OCI-LY1 (cell line): ENCODE measurements around the gene VMP1.

Experiments
- H2AFZ ChIP-seq: fragments of 200-600 bp; sonication (generic), shearing (Covaris generic); 2 replicates; pipeline ENCODE4 v1.6.0; 2014; ENCODE audit warnings: antibody characterized with exemption, mild to moderate bottlenecking, low read length
- H3F3A ChIP-seq: fragments of 200-600 bp; sonication (generic), shearing (Covaris generic); 2 replicates; pipeline ENCODE4 v1.6.0; 2014; ENCODE audit warnings: mild to moderate bottlenecking, antibody characterized with exemption, low read length, moderate library complexity; ENCODE audit not compliant: insufficient read depth
- H3K27ac ChIP-seq: fragments of 200-600 bp; sonication (generic); 2 replicates; pipeline ENCODE4 v1.5.1; 2014; ENCODE audit warnings: low read length, mixed run types, mild to moderate bottlenecking, low read depth; ENCODE audit not compliant: poor library complexity, severe bottlenecking
- H3K27me3 ChIP-seq: fragments of 200-600 bp; sonication (generic); 2 replicates; pipeline ENCODE4 v1.6.0; 2014; ENCODE audit warnings: antibody characterized with exemption, mild to moderate bottlenecking, low read length, moderate library complexity; ENCODE audit not compliant: insufficient read depth
- H3K36me3 ChIP-seq: fragments of 200-600 bp; sonication (generic); 2 replicates; pipeline ENCODE4 v1.6.1; 2014; ENCODE audit warnings: mild to moderate bottlenecking, antibody characterized with exemption, low read length, moderate library complexity, mixed read lengths; ENCODE audit not compliant: insufficient read depth
- H3K4me1 ChIP-seq: fragments of 200-600 bp; sonication (generic); 2 replicates; pipeline ENCODE4 v1.5.1; 2014; ENCODE audit warnings: mild to moderate bottlenecking, low read length, moderate library complexity; ENCODE audit not compliant: insufficient read depth, severe bottlenecking
- H3K4me2 ChIP-seq: fragments of 200-600 bp; sonication (generic), shearing (Covaris generic); 2 replicates; pipeline ENCODE4 v1.6.1; 2014; ENCODE audit warnings: low read length
- H3K4me3 ChIP-seq: fragments of 200-600 bp; sonication (generic); 2 replicates; pipeline ENCODE4 v1.5.1; 2014; ENCODE audit warnings: low read length, low read depth, mild to moderate bottlenecking, mixed read lengths; ENCODE audit not compliant: poor library complexity, severe bottlenecking
- H3K79me2 ChIP-seq: fragments of 200-600 bp; shearing (Covaris generic); 2 replicates; pipeline ENCODE4 v1.6.1; 2016; ENCODE audit warnings: mixed run types, low read length, mixed read lengths; ENCODE audit not compliant: insufficient read depth
- H3K9ac ChIP-seq: fragments of 200-600 bp; sonication (generic), shearing (Covaris generic); 2 replicates; pipeline ENCODE4 v1.6.1; 2014; ENCODE audit warnings: mild to moderate bottlenecking, low read length, mixed read lengths
- H3K9me2 ChIP-seq: fragments of 200-600 bp; sonication (generic), shearing (Covaris generic); 2 replicates; pipeline ENCODE4 v1.6.1; 2014; ENCODE audit warnings: low read depth, mild to moderate bottlenecking, low read length, mixed read lengths
- H3K9me3 ChIP-seq: fragments of 200-600 bp; shearing (Covaris generic); 2 replicates; pipeline ENCODE4 v1.6.1; 2014; ENCODE audit warnings: low read length, mixed read lengths
- H4K20me1 ChIP-seq: fragments of 200-600 bp; sonication (generic), shearing (Covaris generic); 2 replicates; pipeline ENCODE4 v1.6.0; 2016; ENCODE audit warnings: mild to moderate bottlenecking, low read length; ENCODE audit not compliant: insufficient read depth
- EZH2 ChIP-seq: fragments of 200-600 bp; sonication (generic), shearing (Covaris generic); IDR thresholded peaks from 2 replicates; pipeline ENCODE4 v1.8.0; 2017; ENCODE audit warnings: borderline replicate concordance, mixed run types, mild to moderate bottlenecking, antibody characterized with exemption, low read length, moderate library complexity, mixed read lengths
- TF ChIP-seq, protein P1 (sequence below): fragments of 200-600 bp; sonication (generic), shearing (Covaris generic); IDR thresholded peaks from 2 replicates; pipeline ENCODE4 v1.5.1; 2017; ENCODE audit warnings: mild to moderate bottlenecking, antibody characterized with exemption, low read length, moderate library complexity, mixed read lengths

Gene VMP1

DNA sequence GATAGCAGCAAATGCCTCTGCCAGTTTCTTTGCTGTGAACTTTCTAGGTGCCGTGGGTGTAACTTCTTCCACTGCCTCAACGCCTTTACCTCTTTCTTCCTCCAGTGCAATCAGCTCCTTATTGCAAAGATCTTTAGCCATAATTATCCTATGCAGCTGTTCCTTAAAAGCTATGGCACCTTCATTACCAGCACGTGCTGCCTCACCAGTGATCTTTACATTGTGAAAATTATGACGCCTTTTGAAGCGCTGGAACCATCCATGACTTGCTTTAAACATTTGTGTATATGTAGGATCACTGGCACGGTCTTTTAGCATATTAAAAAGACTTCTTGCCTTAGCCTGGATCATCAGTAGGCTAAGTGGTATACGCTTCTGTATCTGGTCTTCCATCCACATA, 8.2 kb upstream of the VMP1 start:
- no peak overlapping the region for H3K9ac ChIP-seq
- H3K27ac ChIP-seq: no peak overlapping the region
- no peak for TF ChIP-seq EZH2
- TF ChIP-seq, protein P1, sequence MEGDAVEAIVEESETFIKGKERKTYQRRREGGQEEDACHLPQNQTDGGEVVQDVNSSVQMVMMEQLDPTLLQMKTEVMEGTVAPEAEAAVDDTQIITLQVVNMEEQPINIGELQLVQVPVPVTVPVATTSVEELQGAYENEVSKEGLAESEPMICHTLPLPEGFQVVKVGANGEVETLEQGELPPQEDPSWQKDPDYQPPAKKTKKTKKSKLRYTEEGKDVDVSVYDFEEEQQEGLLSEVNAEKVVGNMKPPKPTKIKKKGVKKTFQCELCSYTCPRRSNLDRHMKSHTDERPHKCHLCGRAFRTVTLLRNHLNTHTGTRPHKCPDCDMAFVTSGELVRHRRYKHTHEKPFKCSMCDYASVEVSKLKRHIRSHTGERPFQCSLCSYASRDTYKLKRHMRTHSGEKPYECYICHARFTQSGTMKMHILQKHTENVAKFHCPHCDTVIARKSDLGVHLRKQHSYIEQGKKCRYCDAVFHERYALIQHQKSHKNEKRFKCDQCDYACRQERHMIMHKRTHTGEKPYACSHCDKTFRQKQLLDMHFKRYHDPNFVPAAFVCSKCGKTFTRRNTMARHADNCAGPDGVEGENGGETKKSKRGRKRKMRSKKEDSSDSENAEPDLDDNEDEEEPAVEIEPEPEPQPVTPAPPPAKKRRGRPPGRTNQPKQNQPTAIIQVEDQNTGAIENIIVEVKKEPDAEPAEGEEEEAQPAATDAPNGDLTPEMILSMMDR: no peak
- peaks cover 3% of the 10 kb centered on the region for H3K4me1 ChIP-seq
- no peak overlapping the region for H3K4me2 ChIP-seq
- 0 out of 2 replicates have a peak, but pooled peaks cover 6% of the 10 kb centered on the region for H4K20me1 ChIP-seq
- no peaks in the 10 kb centered on the region for H3K9me3 ChIP-seq
- no peak overlapping the region for H2AFZ ChIP-seq
- no peaks in the 10 kb centered on the region for H3K9me2 ChIP-seq
- peaks cover 92% of the 10 kb centered on the region for H3K36me3 ChIP-seq
- no peaks in the 10 kb centered on the region for H3F3A ChIP-seq
- H3K27me3 ChIP-seq: no peaks in the 10 kb centered on the region
- H3K4me3 ChIP-seq: no peak overlapping the region
- H3K79me2 ChIP-seq: peaks cover 78% of the 10 kb centered on the region

DNA sequence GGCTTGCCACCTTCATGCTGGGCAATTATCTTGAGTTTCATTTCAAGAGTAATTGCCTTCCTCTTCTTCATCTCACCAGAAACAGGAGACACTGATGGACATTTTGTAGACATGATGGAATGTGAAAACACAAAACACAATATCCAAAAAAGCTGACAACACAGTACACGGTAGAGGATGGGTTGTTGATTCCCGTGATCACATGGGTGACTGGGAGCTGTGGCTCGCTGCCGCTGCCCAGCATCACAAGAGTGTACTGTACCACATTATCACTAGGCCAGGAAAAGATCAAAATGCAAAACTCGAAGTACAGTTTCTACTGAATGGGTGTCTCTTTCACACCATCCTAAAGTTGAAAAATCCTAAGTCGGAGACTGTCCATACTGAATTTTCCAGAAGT, 7.7 kb upstream of the VMP1 start:
- no peaks in the 10 kb centered on the region for H3K27me3 ChIP-seq
- no peaks in the 10 kb centered on the region for H3K9me2 ChIP-seq
- H3K4me2 ChIP-seq: no peak overlapping the region
- no peak overlapping the region for H3K9ac ChIP-seq
- no peaks in the 10 kb centered on the region for H3K9me3 ChIP-seq
- H3F3A ChIP-seq: no peaks in the 10 kb centered on the region
- 0 out of 2 replicates have a peak, but pooled peaks cover 6% of the 10 kb centered on the region for H4K20me1 ChIP-seq
- no peak overlapping the region for H3K4me3 ChIP-seq
- TF ChIP-seq, protein P1: no peak
- TF ChIP-seq EZH2: no peak
- H3K36me3 ChIP-seq: peaks cover 90% of the 10 kb centered on the region
- H3K27ac ChIP-seq: no peak overlapping the region
- peaks cover 4% of the 10 kb centered on the region for H3K4me1 ChIP-seq
- no peak overlapping the region for H2AFZ ChIP-seq
- H3K79me2 ChIP-seq: peaks cover 79% of the 10 kb centered on the region

DNA sequence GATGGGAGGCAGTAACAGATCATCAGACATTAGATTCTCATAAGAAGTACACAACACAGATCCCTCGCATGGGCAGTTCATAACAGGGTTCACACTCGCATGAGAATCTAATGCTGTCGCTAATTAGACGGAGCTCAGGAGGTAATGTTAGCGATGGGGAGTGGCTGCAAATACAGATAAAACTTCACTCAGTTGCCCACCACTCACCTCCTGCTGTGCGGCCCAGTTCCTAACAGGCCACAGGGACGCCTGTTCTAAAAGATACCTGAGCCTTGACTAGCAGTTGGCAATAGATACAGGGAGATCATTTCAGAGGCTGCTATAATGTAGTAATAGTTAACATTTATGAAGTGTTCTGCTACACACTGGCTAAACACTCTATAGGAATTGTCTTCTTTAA, 5.2 kb upstream of the VMP1 start:
- H3K9me3 ChIP-seq: no peaks in the 10 kb centered on the region
- no peak overlapping the region for H3K4me3 ChIP-seq
- H3K27ac ChIP-seq: no peak overlapping the region
- no peak overlapping the region for H3K4me2 ChIP-seq
- no peak overlapping the region for H3K9ac ChIP-seq
- no peak overlapping the region for H2AFZ ChIP-seq
- peaks cover 85% of the 10 kb centered on the region for H3K79me2 ChIP-seq
- TF ChIP-seq EZH2: no peak
- TF ChIP-seq, protein P1: no peak
- no peaks in the 10 kb centered on the region for H3K27me3 ChIP-seq
- no peaks in the 10 kb centered on the region for H3F3A ChIP-seq
- H3K4me1 ChIP-seq: peaks cover 21% of the 10 kb centered on the region
- no peaks in the 10 kb centered on the region for H3K9me2 ChIP-seq
- 0 out of 2 replicates have a peak, but pooled peaks cover 6% of the 10 kb centered on the region for H4K20me1 ChIP-seq
- peaks cover 70% of the 10 kb centered on the region for H3K36me3 ChIP-seq
